C1 segment of cervical spinal cord (tissue), 14 donors: ENCODE data around the gene ADAMTSL5.
"Not testable (repeated sequence)": the region's sequence is repeated elsewhere in the genome, so short reads cannot be mapped to it uniquely, and the experiment has no call there.

Source experiments
- DNase-seq, 14 donors: peaks; one replicate each; lab custom pipeline; 2025; lab: John Stamatoyannopoulos, UW

Gene ADAMTSL5

DNA sequence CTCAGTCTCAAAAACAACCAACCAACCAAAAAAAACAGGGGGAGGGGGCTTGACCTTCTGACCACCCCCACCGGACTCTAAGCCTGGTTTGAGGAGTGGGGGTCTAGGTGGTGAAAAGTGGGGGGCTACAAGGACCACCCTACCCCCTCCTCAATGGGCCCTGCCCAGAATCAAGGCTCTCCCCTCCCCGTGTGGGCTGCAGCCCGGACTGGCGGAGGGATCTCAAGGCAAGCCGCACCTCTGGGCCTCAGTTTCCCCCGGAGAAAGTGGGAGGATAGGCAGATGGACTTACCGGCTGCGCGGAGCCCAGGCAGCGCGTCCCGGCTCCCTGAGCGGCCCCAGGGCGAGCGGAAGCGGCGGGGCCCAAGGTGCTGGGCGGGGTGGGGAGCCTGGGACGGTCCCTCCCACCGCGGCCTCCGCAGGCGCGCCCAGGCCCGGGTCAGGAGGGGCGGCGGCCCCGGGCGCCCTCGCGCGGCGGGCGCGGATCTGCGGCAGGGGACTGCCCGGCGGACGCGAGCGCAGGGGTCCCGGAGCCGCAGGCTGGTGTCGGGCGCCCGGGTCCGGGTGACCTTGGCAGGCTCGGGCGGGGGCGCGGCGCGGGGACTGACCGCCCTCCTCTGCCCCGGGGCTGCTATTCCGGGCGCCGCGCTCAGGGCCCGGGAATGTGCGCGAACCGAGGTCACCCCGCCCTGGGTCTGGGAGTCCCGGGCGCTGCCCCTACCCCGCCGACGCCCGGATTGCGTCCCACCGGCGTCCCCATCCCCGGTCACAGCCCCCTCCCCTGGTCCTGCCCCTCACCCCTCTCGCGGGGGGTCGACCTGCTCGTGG, at the start of gene ADAMTSL5:
TSS of gene ADAMTSL5 (minus strand) at position 349 of the 828 bp plus-strand sequence. CDS start 2,076 bp downstream, outside the sequence.
- DNase-seq, result no peak

- no peak for DNase-seq
Observed at GRCh38 chr19:1561236-1561842, 48.5 kb upstream of the ADAMTSL5 start.

GRCh38 chr19:1560286-1560882, 47.6 kb upstream of the ADAMTSL5 start:
- no peak for DNase-seq

- no peak for DNase-seq
Observed at GRCh38 chr19:1558552-1558951, 45.7 kb upstream of the ADAMTSL5 start.

DNA sequence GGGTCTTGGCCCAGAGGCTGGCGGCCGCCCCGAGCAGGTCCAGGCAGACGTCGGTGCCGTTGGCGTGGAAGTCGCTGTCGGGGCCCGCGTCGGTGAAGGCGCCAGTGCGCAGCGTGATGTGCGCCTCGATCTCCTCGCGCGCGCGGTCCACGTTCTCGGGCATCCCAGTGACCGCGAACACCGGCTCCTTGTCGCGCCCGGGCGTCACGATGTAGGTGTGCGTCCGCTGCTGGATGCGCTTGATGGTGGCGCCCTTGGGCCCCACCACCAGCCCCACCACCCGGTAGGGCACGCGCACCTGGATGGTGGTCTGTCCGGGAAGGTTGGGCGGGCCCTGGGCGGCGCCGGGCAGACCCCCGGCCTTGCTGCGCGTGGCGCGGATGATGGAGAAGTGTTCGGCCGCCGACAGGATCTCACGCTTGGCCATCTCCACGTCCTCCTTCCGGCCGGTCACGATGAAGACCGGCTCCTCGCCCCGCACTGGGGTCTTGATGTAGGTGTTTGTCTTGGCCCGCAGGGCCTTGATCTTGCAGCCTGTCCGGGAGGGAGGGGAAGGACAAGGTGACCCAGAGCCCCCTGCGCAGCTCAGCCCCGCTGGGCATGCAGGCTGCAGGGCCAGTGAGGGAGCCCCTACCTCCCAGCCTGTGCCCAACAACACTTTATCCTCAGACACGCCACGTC, 43.7 kb upstream of the ADAMTSL5 start:
- DNase-seq, result no peak

GRCh38 chr19:1555487-1556389, 42.9 kb upstream of the ADAMTSL5 start:
- no peak for DNase-seq

DNA sequence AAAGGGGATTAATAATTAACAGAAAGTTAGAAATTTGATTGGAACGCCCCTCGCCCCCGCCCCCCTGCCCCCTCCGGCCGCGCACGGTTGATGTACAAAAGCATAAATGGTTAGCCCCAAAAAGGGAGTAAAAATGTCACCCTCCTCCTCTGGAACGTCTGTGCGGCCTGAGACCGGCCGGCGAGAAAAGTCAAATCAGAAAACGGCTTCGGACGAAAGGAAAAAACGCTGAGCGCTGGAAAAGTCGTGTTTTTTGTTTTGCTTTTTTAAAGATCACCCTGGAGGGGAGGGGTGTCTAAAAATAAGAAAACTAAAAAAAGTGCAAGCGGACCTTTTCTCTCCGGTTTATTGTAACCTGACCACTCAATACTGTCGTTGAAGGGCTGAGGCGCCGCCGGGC, 42.1 kb upstream of the ADAMTSL5 start:
- DNase-seq, result no peak

DNA sequence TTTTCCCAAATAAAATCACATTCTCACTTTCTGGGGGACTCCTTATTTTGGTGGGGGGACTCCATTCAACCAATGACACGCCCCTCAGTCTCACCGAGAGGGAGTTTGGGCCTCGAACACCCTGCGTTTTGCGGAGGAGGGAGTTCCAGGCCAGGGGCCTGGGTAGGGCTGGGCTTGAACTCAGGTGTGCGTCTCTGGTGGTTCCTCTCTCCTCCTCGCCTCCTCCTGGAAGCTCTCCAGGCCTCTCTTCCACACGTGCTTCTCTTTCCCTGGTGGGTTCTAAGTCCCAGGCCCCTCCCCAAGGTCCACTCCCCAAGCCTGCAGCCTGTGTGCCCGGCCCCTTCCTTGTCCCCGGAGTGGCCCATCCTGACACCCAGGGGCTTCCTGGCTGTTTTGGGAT, 40.6 kb upstream of the ADAMTSL5 start:
- no peak for DNase-seq

DNA sequence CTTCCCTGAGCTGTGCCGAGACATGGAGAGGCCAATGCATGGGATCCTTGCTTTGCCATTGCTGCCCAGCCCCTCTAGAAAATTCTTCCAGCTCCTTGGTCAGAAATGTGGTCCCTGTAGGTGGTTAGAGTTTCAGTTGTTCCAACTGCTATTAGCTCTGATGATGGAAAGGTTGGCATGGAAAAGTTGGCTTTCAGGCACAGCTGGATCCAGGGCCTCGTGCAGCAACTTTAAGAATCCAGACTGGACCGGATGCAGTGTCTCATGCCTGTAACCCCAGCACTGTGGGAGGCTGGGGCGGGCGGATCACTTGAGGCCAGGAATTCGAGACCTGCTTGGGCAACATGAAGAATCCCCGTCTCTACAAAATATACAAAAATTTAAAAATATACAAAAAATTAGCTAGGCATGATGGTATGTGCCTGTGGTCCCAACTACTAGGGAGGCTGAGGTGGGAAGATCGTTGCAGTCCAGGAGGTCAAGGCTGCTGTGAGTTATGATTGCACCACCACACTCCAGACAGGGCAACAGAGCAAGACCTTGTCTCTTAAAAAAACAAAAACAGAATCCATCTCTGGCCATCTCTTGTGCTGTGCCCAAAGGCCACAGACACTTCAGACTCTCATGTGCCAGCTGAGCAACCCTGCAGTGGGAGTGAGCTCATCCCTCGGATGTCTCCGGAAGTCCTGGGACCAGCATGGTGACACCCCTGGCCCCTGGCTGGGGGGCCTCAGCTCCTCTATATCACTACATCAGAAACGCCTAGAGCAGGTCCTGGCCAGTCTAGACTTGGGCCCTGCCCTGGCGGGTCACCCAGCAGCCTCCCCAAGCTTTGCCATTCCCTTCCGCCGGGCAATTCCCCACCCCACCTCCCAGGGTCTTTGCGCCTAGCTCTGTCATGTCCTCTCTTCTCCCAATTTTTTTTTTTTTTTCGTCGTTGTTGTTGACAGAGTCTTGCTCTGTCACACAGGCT, 38.5 kb upstream of the ADAMTSL5 start:
- DNase-seq, result no peak

DNA sequence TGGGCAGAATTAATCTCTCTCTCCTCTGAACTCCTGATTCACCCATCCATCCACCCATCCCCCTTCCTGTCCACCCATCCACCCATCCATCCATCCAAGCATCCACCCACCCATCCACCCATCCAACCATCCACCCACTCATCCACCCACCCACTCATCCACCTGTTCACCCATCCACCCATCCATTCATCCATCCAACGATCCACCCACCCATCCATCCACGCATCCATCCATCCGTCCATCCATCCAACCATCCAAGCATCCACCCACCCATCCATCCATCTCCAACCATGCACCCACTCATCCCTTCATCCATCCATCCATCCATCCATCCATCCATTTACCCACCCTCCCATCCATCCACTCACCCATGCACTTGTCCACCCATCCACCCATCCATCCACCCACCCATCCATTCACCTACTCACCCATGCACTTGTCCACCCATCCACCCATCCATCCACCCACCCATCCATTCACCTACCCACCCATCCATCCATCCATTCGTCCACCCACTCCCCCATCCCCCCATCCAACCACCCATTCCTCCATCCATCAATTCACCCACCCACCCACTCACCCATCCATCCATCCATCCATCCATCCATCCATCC, 36.6 kb upstream of the ADAMTSL5 start:
- no peak for DNase-seq

DNA sequence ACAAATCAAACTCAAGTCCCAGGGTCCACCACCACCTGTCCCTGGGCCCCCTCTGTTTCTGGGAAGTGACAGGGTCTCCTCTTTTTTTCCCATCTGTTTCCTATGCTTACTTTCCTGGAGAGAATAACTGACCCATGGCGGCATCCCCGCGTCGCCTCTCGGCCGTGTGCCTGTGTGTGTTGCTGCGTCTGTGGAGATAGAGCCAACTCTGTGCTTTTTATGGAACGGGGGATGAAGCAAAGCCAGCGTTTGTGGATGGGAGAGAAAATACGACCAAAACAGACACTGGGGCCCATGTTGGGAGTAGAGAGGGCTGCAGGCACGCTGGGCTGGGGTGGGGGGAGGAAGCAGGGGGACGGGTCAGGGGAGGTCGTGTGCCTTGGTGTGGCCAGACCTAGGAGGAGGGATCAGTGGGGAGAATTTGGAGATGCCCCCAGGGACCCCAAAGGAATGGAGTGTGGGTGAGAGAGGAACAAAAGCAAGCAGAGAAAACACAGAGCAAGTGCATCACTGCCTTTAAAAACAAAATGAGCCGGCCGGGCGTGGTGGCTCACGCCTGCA, 27.6 kb upstream of the ADAMTSL5 start:
- peak in 1 of 14 donors; percentile 62 for DNase-seq

- not testable (repeated sequence) for DNase-seq
Observed at GRCh38 chr19:1539749-1540148, 26.9 kb upstream of the ADAMTSL5 start.

- DNase-seq, result no peak
Observed at GRCh38 chr19:1538978-1539377, 26.2 kb upstream of the ADAMTSL5 start.

- not testable (repeated sequence) for DNase-seq
Observed at GRCh38 chr19:1535699-1536098, 22.9 kb upstream of the ADAMTSL5 start.

DNA sequence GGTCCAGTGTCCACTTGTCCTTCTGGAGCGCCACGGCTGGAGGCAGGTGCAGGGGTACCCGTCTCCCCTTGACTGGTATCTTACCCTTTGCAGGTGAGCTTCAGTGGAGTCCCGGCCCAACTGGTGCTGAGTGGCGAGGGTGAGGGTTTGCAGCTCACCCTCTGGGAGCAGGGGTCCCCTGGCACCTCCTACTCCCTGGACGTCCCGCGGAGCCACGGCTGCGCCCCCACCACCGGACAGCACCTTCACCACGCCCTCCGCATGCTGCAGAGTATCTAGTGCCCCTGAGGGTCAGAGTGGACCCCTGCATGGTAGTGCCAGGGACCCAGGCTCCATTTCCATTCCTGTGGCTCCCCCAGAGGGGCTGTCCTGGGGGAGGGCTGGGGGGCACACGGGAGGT, 22.2 kb upstream of the ADAMTSL5 start:
- no peak for DNase-seq

DNA sequence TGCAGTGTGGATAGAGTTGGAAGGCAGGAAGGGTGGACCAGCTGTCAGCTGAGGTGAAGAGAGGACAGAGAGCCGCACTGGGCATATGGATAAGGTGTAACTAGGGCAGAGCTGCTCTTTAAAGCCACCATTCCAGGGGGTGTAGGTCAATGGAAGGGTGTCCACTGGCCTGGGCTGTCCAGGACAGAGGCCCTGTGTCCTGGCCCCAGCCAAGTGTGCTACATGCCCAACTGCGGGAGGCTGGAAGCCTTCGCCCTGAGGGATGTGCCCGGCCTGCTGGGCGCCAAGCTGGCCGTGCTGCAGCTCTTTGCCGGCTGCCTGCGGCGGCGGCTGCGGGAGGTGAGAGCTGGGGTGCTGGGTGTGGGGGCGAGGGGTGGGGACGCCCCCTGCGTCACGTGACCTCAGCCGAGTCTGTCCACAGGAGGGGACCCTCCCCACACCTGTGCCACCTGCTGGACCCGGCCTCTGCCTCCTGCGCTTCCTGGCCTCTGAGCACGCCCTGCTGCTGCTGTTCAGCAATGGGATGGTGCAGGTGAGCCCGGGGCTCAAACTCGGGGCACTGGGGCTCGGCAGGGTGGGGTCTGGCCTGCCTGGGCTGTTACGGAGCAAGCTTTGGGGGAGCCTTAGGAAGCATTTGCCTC, 20.8 kb upstream of the ADAMTSL5 start:
- DNase-seq, result no peak

DNA sequence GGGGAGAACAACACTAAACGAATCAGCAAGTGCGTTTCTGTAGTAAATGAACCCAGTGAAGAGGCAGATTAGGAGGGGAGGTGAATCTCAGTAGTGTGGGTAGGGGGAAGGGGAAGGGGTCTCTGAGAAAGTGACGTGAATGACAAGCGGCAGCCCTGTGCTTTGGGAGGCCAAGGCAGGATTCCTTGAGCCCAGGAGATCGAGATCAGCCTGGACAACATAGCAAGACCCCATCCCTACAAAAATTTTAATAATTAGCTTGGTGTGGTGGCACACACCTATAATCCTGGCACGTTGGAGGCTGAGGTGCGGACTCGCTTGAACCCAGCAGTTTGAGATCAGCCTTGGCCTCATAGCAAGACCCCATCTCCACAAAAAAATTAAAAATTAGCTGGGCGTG, 19.2 kb upstream of the ADAMTSL5 start:
- DNase-seq, result no peak

DNA sequence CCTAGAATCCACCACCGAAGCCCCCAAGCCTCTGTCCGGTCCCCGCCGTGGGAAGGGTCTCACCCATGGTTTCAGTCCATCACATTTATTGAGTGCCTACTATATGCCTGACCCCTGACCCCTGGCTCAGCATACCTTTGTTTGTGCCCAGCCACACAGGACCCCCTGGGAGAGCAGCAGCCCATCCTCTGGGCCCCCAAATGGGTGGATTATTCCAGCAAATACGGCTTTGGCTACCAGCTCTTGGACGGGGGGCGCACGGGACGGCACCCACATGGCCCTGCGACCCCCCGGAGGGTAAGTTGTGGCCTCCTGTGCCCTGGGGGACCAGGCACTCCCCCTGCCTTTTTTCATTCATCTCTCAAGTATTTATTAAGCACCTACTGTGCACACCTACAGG, 18.8 kb upstream of the ADAMTSL5 start:
- DNase-seq, result no peak

DNA sequence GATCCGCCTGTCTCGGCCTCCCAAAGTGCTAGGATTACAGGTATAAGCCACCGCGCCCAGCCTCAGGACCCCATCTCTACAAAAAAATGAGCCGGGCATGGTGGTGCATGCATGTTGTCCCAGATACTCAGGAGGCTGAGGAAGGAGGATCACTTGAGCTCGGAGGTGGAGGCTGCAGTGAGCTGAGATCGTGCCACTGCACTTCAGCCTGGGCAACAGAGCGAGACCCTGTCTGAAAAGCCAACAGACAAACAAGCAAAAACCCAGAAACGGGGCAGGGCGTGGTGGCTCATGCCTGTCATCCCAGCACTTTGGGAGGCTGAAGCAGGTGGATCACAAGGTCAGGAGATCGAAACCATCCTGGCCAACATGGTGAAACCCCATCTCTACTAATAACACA, 18.0 kb upstream of the ADAMTSL5 start:
- DNase-seq, result not testable (repeated sequence)
